Measurements from ENCODE around the gene TEAD1. TPM values are rescaled to one million over a fixed set of nuclear protein-coding genes. Genes with fewer than 3 reads are reported as not detected.

The TEAD1 gene
- total RNA-seq, 4 donors from 2014 or later, result 38.8 to 110 (median 75.3) TPM

DNA sequence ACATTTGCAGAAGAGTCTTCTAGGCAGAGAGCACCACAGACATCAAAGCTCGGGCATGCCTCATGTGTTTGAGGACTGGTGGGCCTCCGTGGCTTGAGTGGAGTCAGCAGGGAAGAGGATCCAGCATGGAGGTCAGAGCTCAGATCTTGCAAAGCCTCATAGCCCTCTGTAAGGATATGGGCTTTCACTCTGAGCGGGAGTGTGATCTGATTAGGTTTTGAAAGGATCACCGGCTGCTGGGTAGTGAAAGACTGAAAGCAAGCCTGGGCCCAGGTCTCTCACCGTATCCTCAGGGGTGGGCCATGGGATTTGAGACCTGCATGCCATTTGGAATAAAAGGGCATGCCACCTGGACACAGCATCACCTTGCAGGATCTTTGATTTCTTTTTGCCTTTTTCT, 112.7 kb downstream of the TEAD1 start:
- Histone ChIP-seq H3K4me3 (no peak overlapping the region), H3K27me3 (no peaks in the 10 kb centered on the region), H3K27ac (no peak overlapping the region), H3K9me3 (no peaks in the 10 kb centered on the region), H3K4me1 (no peaks in the 10 kb centered on the region), H3K36me3 (no peaks in the 10 kb centered on the region)
- intact Hi-C loops (cut with DNase I; ENCODE audit: low total_unique reads), result no loop called here
- no peak for TF ChIP-seq POLR2A (IDR thresholded peaks at IDR 0.05)
- TF ChIP-seq, protein P1, sequence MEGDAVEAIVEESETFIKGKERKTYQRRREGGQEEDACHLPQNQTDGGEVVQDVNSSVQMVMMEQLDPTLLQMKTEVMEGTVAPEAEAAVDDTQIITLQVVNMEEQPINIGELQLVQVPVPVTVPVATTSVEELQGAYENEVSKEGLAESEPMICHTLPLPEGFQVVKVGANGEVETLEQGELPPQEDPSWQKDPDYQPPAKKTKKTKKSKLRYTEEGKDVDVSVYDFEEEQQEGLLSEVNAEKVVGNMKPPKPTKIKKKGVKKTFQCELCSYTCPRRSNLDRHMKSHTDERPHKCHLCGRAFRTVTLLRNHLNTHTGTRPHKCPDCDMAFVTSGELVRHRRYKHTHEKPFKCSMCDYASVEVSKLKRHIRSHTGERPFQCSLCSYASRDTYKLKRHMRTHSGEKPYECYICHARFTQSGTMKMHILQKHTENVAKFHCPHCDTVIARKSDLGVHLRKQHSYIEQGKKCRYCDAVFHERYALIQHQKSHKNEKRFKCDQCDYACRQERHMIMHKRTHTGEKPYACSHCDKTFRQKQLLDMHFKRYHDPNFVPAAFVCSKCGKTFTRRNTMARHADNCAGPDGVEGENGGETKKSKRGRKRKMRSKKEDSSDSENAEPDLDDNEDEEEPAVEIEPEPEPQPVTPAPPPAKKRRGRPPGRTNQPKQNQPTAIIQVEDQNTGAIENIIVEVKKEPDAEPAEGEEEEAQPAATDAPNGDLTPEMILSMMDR (IDR thresholded peaks at IDR 0.05), result no peak
- no peak for DNase-seq

DNA sequence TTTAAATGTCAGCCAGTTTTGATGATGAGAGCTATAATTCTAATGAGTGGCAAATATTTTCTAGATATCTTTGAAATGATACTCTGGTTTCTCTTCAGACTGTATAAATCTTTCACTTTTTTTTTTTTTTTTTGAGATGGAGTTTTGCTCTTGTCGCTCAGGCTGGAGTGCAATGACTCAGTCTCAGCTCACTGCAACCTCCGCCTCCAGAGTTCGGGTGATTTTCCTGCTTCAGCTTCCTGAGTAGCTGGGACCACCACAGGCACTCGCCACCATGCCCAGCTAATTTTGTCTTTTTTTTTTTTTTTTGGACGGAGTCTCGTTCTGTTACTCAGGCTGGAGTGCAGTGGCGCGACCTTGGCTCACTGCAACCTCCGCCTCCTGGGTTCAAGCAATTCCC, 113.6 kb downstream of the TEAD1 start:
- Histone ChIP-seq H3K27me3 (no peaks in the 10 kb centered on the region), H3K27ac (peak overlapping the region in 1 of 2 donors; percentile 8), H3K9me3 (no peaks in the 10 kb centered on the region), H3K4me3 (no peak overlapping the region), H3K4me1 (no peaks in the 10 kb centered on the region), H3K36me3 (no peaks in the 10 kb centered on the region)
- intact Hi-C loops (cut with DNase I; ENCODE audit: low total_unique reads), result no loop called here
- DNase-seq, result no peak
- TF ChIP-seq, protein P1 (IDR thresholded peaks at IDR 0.05), result no peak
- TF ChIP-seq POLR2A (IDR thresholded peaks at IDR 0.05), result no peak

DNA sequence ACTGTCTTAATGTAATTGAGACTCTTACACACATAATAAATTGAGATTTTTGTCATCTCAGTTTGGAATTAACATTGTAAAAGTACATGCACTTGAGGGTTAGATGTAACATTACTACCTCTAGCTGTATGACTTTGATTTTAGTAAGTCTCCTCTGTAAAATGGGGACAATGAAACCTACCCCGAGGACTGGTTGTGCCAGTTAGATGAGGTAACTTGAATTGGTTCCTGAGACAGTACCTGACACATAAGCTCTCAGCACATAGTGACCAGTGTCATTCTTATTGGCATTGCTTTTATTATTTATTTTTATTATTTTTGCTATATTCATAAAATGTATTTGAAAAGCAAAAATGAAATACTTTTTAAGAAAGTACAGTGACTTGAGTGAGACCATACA, 114.8 kb downstream of the TEAD1 start:
- Histone ChIP-seq H3K4me1 (no peaks in the 10 kb centered on the region), H3K4me3 (no peak overlapping the region), H3K27ac (no peak overlapping the region), H3K9me3 (no peaks in the 10 kb centered on the region), H3K36me3 (no peaks in the 10 kb centered on the region), H3K27me3 (no peaks in the 10 kb centered on the region)
- TF ChIP-seq, protein P1 (IDR thresholded peaks at IDR 0.05), result no peak
- TF ChIP-seq POLR2A (IDR thresholded peaks at IDR 0.05), result no peak
- DNase-seq, result no peak
- intact Hi-C loops (cut with DNase I; ENCODE audit: low total_unique reads), result no loop called here

DNA sequence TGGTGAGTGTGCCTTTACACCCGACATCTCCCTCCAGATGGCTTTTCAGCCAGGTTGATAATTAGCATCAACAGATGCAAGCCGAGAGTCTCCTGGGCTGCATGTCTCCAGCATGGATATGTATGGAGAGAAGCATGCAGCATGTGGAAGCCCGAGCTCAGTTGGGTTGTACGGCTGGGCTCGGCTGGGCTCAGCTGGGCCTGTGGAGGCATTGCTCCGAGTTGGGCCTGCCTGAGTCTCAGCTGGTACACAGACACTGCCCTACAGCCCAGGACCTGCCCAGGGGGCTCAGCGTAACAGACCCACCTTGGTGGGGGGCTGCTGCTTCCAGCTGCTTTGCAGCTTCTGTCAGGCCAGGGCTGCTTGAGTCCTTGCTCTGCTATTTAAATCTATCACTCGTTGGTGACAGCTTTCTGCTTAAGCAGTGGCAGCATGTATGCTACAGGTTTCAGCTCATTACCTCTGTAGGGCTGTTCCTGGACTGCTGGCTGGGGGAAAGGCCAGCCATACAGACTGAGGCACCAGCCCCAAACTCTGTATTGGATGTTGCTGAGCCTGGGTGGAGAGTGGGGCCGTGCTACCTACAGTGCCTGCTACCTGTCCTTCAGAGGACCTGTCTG, 115.5 kb downstream of the TEAD1 start:
- intact Hi-C loops (cut with DNase I; ENCODE audit: low total_unique reads), result no loop called here
- Histone ChIP-seq H3K9me3 (no peaks in the 10 kb centered on the region), H3K36me3 (no peaks in the 10 kb centered on the region), H3K4me1 (no peaks in the 10 kb centered on the region), H3K4me3 (no peak overlapping the region), H3K27me3 (no peaks in the 10 kb centered on the region), H3K27ac (no peak overlapping the region)
- no peak for DNase-seq
- TF ChIP-seq, protein P1 (IDR thresholded peaks at IDR 0.05), result no peak
- TF ChIP-seq POLR2A (IDR thresholded peaks at IDR 0.05), result no peak

DNA sequence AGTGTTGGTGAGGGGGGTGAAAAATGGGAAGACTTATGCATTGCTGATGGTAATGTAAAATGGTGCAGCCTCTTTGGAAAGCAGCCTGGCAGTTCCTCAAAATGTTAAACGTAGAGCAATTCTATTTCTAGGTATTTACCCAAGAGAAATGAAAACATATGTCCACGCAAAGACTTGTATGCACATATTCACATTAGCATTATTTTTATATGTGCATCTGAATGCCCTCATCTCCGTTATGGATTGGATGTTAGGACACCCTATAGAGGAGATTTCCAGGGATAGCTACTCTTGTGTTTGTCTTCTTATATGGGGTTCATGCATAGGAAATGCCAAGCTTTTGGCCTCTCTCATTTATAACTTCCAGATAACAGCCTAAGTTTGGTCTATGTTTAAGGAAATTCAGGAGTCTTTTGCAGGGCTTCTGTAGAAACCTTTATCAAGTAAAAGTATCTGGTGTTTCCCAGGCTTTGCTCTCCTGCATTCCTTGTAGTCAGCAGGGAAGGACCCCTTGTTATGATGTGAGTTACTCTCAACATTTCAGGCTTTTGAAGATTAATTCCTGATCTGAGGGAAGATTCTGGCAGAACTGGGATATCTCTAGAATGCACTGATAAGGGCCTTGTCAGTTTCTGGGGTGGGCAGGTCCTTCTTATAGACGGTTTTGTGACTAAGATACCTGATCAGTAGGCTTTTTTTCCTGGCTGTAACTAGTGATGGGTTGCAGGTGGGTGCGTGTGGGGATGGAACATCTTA, 116.8 kb downstream of the TEAD1 start:
- Histone ChIP-seq H3K9me3 (no peaks in the 10 kb centered on the region), H3K27ac (no peak overlapping the region), H3K36me3 (no peaks in the 10 kb centered on the region), H3K4me3 (no peak overlapping the region), H3K27me3 (no peaks in the 10 kb centered on the region), H3K4me1 (no peaks in the 10 kb centered on the region)
- TF ChIP-seq, protein P1 (IDR thresholded peaks at IDR 0.05), result no peak
- no peak for TF ChIP-seq POLR2A (IDR thresholded peaks at IDR 0.05)
- intact Hi-C loops (cut with DNase I; ENCODE audit: low total_unique reads), result no loop called here
- DNase-seq, result no peak
